GM10847 (cell line): ENCODE results near the gene LRCOL1.

Experiments
- POLR2A ChIP-seq: IDR thresholded peaks from 2 replicates; pipeline ENCODE4 v1.6.1; 2011; ENCODE audit not compliant: insufficient read length; ENCODE audit errors: extremely low read depth

LRCOL1 gene

GRCh38 chr12:132624186-132624855, 13.9 kb upstream of the LRCOL1 start:
- TF ChIP-seq POLR2A = no peak

GRCh38 chr12:132623072-132623869, 12.9 kb upstream of the LRCOL1 start:
- no peak for TF ChIP-seq POLR2A

GRCh38 chr12:132622437-132623071, 12.2 kb upstream of the LRCOL1 start:
- TF ChIP-seq POLR2A = no peak

DNA sequence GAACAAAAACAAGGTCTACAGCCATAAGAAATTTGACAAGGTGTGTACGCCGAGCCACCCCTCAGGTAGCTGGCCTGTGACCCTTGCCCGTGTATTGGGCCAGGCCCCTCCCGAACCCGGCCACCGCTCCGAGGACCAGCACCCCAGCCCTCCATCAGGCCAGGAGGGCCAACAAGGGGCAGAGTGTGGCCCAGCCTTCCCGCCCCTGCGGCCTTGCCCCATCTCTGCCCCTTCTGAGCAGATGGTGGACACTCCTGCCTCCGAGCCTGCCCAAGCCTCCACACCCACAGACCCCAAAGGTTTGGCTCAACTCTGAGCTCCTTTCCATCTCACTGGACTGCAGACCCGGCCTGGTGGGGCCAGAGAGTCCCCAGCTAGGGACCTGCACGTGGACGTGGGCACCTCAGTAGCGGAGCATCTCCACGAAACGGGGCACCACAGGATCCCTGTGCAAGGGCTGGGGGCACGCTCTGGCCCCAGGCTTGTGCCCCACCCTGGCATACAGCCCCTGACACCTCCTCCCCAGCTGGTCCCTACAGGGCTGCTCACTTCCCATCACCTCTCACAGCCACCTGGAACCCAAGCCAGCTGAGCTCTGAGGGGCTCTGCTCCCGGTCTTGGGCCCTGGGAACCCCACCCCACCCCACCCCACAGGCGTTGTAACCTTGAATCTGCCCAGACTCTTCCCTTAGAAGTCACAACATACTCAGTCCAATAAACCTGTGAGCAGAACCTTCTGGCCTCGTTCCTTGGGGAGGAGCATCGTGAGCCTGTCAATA, 11.5 kb upstream of the LRCOL1 start:
- no peak for TF ChIP-seq POLR2A

DNA sequence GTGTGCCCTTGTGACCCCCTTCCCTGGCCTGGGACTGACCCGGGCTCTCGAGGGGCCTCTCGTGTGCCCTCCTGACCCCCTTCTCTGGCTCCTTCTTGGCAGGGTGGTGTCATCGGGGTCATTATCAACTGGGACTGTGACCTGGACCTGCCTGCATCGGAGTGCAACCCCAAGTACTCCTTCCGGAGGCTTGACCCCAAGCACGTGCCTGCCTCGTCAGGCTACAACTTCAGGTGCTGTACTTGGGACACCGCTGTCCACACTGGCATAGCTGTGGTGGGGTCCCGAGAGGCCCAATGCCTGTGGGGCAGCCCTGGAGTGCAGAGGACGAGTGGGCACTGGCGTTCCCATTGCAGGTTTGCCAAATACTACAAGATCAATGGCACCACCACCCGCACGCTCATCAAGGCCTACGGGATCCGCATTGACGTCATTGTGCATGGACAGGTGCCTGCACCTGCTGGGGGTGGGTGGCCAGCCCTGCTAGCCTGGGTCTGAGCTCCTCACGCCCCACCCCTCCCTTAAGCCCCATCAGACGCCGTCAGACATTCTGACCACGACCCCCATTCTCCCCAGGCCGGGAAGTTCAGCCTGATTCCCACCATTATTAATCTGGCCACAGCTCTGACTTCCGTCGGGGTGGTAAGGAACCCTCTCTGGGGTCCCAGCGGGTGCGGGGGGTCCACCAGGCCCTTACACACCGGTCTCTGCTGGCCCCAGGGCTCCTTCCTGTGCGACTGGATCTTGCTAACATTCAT, 10.7 kb upstream of the LRCOL1 start:
- no peak for TF ChIP-seq POLR2A

DNA sequence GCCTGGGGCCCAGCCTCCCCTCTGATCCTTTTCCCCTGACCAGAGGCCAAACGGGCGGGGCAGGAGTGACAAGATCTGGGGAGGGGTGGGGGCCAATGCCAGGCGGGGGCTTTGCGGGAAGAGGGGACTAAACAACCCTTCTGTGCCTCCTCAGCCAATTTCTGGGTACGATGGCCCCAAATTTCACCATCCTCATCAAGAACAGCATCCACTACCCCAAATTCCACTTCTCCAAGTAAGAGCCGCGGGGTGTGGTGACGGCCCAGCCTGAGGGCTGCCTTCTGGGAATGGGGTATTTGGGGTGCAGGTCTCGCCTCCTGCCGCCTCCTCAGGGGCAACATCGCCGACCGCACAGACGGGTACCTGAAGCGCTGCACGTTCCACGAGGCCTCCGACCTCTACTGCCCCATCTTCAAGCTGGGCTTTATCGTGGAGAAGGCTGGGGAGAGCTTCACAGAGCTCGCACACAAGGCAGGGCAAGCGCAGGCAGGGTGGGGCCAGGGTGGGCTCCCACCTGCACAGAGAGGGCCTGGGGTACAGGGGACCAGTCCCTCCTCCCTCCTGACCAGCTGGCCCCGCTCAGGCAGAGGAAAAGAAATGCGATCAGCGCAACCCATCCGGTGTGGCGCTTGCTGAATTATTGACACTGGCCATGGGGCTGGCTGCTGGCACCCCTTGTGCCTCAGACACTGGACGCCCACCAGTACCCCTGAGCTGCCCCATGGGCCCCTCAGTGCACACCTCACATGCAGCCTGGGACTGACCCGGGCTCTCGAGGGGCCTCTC, 9.9 kb upstream of the LRCOL1 start:
- no peak for TF ChIP-seq POLR2A

DNA sequence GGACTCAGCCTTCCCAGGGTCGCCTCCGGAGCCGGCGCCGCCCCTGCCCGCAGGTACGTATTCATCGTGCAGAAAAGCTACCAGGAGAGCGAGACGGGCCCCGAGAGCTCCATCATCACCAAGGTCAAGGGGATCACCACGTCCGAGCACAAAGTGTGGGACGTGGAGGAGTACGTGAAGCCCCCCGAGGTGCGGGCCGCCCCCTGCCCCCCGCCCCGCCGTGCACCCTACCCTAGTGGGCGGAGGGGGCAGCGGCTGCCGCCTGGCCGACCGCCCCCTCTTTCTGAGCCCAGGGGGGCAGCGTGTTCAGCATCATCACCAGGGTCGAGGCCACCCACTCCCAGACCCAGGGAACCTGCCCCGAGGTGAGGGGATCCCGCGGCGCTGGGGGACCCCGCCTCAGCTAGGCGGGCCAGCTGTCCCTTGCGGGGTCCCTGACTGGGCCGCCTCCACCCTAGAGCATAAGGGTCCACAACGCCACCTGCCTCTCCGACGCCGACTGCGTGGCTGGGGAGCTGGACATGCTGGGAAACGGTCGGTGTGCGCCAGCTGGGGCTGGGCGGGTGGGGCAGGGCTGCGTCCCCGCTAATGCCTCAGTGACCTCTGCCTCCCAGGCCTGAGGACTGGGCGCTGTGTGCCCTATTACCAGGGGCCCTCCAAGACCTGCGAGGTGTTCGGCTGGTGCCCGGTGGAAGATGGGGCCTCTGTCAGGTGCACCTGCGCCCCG, 9.2 kb upstream of the LRCOL1 start:
- TF ChIP-seq POLR2A = no peak

DNA sequence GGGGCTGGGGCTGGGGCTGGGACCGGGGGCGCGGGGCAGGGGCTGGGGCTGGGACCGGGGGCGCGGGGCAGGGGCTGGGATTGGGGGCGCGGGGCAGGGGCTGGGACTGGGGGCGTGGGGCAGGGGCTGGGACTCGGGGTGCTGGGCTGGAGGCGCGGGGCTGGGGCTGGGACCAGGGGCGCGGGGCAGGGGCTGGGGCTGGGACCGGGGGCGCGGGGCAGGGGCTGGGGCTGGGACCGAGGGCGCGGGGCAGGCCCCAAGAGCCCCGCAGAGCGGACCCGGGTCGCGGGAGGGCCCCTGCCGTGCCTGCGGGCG, 8.6 kb upstream of the LRCOL1 start:
- no peak for TF ChIP-seq POLR2A

DNA sequence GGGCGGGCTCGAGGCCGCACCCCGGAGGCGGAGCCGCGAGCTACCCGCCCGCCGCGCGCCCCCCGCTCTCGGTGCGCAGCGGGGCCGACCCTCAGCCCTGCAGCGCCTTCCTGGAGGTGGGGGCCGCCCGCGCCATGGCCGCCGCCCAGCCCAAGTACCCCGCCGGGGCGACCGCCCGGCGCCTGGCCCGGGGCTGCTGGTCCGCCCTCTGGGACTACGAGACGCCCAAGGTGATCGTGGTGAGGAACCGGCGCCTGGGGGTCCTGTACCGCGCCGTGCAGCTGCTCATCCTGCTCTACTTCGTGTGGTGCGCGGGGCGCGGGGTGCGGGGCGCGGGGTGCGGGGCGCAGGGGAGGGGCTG, 8.3 kb upstream of the LRCOL1 start, which contains the start of gene P2RX2:
Gene P2RX2 (plus strand): TSS at position 94 of the 361 bp plus-strand sequence. CDS start 41 bp downstream, at position 135.
- TF ChIP-seq POLR2A = no peak

DNA sequence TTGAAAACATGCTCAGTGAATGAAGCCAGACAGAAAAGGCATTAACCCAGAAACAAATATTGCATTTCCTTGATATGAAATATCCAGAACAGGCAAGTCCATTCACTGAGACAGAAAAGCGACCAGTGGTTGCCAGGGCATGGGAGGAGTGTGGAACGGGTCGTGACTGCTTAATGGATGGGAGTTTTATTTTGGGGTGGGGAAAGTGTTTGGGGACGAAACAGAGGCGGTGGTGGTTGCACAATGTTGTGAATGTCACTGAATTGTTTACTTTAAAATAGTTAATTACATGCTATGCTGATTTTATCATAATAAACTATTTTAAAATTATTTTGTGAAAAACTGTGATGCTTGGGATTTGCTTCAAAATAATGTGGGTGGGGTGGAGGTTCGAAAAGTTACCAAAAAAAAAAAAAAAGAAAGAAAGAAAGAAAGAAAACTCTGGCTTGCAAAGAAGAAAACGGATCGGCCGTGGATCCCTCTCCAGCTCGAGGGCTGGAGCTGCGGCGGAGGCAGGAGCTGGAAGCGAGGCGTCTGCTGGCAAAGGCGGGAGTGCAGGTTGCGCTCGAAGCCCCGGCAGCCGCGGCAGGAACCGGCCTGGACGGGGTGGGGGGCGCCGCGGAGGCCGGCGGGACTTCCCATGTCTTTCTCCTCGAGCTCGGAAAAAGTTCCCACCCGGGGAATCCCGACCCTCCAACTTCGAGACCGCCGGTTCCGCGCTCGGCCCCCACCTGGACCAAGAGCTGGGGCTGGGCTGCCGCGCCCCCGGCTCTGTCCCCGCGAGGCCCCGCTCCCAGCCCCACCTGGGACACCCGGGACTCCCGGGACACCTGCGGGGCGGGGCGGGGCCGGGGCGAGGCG, 7.7 kb upstream of the LRCOL1 start:
- TF ChIP-seq POLR2A = no peak

DNA sequence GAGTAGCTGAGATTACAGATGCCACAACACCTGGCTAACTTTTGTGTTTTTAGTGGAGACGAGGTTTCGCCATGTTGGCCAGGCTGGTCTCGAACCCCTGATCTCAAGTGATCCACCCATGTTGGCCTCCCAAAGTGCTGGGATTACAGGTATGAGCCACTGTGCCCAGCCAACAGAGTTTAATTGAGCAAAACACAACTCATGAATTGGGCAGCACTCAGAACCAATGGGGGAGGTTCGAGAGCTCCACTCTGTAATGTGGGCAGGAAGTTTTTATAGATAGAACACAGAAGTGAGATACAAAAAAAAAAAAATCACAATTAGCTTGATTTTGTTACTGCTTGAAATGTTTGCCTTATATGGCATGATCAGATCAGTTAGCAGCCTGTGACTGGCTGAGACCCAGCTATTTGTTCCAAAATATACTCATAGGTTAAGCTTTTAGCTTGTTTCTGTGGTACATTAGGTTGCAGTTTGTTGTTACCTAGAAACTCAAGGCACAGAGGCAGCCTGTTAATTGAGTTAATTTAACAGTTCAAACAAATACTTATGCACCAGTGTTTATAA, 6.8 kb upstream of the LRCOL1 start:
- no peak for TF ChIP-seq POLR2A

DNA sequence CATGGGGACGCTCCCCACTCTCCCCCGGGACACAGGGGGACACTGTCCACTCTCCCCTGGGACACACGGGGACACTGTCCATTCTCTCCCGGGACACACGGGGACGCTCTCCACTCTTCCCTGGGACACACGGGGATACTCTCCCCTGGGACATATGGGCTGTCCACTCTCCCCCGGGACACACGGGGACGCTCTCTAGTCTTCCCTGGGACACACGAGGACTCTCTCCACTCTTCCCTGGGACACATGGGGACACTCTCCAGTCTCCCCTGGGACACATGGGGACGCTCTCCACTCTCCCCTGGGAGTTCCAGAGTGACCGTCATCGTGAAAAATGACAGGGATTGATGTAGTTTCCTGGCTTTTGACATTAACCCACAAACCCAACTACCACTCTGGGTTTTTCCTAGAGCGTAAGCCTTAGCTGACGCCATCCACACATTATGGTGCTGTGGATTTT, 5.2 kb upstream of the LRCOL1 start:
- TF ChIP-seq POLR2A = no peak
